ENCODE data around the gene FAM3C.

The FAM3C gene

DNA sequence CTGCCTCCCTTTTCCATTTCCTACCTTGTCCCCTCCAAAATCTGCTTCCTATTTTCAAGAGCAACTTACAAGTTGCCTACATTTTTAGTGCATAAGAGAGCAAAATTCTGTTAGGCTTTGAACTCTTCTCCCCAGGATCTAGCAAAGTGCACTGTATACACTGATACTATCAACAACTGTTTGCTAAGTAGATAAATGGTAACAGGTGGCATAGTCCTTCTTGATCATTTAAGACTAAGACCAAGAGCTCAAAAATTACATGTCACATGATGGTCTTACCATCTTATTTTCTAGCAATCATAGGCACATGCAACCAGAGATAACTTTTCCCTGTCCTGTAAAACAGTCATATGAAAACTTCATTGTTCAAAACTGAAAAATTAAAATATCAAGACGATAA lies 16.2 kb downstream of the FAM3C start:
- no peak for DNase-seq (ENCODE audit: low read depth)

DNA sequence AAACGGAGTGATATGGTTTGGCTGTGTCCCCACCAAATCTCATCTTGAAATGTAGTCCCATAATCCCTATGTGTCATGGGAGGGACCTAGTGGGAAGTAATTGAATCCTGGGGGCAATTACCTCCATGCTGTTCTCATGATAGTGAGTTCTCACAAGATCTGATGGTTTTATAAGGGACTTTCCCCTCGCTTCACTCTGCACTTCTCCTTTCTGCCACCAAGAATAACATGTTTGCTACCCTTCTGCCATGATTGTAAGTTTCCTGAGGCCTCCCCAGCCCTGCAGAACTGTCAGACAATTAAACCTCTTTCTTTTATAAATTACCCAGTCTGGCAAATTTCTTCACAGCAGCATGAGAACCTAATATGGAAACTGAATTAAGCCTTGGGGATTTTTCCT lies 19.1 kb downstream of the FAM3C start:
- DNase-seq (ENCODE audit: low read depth), result no peak

DNA sequence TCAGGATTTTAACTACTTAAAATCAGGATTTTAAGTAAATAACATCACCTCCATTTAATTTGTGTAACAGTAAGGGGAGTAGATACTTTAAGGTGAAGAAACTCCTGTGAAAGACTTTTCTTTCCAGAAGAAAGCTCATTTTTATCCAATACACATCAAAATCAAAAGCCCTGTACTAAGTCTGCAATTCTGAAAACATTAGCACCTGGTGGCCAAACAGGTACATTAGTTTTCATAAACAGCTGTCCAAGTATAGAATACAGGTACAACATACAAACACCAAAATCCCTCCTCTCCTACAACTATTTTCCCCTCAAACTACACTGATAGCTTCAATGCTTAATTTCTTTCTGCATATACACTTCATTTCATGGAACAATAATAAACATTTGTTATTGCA lies 22.9 kb downstream of the FAM3C start:
- DNase-seq (ENCODE audit: low read depth), result no peak

DNA sequence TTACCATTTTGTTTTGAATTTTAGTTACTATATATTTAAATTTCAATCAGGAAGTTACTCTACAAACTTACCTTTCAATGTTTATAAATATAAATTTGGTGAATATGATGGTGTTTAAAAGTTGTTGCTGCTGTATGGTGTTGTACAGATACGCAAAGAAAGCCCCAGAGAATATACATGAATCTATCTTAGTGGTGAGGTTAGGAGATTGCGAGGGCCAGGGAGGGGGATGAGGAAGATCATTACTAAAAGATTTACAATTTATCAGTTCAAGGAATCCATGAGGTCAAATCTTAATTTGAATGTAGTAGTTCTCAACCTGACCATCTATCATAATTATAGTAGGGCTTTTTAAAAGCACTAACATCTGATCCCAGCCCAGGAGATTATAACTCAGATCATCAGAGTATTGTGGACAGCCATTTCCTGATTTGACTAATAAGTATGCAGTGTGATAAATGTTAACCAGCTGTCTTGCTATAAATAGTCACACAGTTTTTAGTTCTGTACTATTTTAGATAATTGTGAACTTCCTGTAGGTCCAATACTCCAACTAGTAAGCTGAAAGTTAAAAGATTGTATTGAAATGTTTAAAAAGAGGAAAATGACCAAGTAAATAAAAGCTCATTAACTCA lies 23.6 kb downstream of the FAM3C start:
- no peak for DNase-seq (ENCODE audit: low read depth)

DNA sequence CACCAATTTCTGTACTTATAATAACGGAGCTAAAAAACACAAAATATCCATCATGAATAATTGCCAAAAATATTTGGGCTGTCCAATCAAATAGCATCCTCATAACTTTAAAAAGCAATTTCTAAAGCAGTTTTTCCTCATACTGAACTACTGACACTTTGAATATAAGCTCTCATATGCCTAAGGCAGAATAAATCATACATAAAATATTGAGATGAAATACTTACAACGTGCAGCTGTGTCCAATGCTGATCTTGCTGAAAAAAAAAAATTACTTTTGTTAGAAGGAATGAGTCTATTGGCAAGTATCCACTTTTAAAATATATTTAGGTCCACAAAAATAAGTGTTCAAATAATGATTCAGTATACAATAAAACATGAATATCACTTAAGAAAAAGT lies 24.2 kb downstream of the FAM3C start:
- DNase-seq (ENCODE audit: low read depth), result no peak

DNA sequence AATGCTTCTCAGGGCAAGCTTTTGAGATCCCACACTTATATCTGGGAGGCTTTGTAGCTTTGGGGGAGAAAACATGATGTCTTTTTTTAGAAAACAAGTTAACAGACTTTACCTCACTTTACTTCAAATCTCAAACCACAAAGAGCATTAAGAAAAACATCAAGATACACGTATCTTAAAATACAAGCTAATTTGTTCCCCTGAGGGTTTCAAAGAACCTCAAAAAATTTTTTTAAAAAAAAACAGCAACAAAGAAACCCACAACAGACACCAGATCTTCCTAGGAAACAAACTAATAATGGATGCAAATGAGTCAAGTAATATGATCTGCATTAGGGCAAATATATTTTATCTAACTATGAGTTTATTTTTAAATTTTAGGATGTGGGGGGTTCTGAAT lies 24.7 kb downstream of the FAM3C start:
- no peak for DNase-seq (ENCODE audit: low read depth)

DNA sequence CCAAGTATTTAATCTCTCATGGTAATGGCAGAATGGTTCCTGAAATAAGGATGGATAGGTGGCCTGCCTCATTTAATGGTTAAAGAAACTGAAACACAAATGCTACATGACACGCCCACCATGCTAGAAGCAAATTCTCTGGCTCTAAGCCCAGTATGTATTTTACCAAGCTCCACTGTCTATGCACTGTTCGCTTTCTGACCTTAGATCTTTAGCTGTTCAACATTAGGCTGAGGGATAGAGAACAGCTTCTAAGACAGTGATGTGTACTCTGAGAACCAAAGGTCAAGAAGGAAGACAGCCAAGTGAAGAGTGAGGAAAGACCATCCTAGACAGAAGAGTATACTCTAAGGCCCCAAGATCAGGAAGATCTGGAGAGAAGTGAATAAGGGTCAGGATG lies 26.6 kb downstream of the FAM3C start:
- DNase-seq (ENCODE audit: low read depth), result no peak

DNA sequence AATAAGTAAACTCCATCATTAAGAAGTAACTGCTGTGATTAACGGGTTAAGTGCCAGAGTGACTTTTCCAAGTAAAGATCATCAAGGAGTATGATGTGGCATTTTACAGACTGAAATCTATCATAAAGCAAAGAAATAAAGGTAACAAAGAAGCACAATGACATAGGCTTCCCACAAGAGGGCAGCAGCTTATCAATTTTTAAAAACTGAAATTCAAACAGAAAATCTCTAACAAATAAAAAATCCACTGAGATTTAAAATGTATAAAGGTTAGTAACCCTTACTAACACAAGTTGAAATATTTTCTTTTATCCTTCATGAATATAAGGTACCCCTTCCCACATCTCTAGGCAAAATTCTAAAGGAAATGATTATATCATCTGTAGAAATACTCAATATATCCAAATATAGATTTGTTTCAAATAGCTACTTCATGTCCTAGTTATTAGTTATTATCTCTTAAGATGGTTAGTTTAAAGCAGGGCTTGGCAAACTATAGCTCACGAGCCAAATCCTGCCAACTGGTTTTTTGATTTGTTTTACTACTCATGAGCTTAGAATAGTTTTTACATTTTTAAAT lies 29.2 kb downstream of the FAM3C start:
- no peak for DNase-seq (ENCODE audit: low read depth)

DNA sequence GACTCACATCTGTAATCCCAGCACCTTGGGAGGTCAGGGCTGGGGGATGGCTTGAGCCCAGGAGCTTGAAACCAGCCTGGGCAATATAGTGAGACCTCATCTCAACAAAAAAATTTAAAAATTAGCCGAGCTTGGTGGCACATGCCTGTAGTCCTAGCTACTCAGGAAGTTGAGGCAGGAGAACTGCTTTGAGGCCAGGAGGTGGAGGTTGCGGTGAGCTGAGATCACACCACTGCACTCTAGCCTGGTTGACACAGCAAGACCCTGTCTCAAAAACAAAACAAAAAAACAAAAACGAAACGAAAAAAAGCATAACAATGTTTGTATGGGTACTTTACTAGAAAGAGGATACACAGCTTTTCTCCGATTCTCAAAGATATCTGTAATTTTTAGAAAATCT lies 35.5 kb downstream of the FAM3C start:
- DNase-seq (ENCODE audit: low read depth), result no peak

DNA sequence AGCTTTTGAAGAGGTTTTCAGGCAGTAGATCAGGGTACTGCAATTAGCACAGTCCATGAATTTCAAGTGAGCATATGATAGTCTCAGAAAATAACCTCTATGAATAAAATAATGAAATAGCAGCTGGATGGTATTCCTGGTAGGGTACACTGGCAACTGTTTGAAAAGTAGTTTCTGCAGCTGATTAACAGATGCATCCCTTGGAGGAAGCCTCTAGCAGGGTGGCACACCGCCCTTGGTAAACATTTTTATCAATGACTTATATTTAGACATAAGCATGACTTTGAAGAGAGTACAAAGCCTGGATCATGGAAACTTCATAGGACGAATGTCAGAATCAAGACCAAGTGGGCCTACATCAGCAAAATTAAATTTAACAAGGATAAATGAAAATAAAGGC lies 40.5 kb downstream of the FAM3C start:
- DNase-seq (ENCODE audit: low read depth), result no peak

DNA sequence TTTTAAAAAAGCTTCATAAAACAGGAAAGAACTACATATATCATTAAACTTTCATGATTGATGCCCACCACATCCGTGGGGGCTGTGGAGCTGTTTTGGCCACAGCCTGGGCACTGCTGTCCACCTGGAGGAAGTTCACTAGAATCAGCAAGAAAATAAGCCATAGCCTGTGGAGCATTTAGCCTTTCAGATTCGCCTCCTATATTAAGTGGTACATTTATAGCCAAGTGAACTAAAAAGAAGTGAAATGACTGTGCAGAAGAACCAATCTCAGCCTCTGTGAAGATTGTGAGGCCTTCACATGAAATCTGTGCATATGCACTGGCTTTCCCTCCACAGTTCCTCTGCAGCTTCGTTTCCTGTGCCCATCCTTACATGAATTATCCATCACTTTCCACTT lies 43.8 kb downstream of the FAM3C start:
- DNase-seq (ENCODE audit: low read depth), result no peak

DNA sequence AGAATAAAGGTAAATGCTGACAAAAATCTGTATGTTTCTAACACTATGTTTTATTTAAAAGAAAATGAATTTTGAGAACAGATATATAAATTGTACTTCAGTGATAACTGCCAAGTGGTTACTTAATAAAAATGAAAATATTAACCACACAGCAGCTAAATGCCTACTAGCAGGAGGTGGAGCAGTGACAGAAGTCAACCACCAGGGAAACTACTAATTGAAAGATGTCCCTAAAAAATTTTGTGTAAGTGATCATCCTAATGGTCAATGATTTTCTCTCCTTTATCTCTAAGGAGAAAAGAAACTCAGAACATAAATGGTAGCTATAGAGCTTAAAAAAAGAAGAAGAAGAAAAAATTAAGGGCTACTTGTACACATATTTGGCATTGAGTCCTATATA lies 44.4 kb downstream of the FAM3C start:
- no peak for DNase-seq (ENCODE audit: low read depth)

DNA sequence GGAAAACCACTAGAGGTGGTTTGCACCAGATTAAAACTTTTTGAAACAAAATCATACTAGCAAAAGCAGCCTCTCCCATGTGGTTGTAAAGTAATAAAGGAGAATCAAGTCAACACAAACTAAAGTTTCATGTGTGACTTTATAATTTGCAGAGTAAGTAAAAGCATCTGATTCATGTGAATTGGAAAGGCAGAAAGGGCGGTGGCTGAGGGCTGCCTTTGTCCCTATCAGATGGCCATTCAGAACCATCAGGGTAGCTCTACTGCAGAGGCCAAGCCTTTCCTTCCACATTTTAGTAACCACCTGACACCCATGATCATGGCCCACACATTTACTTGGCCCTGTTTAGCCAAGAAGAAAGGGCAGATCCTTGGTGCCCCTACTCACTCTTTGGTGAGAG lies 51.6 kb downstream of the FAM3C start:
- no peak for DNase-seq (ENCODE audit: low read depth)

DNA sequence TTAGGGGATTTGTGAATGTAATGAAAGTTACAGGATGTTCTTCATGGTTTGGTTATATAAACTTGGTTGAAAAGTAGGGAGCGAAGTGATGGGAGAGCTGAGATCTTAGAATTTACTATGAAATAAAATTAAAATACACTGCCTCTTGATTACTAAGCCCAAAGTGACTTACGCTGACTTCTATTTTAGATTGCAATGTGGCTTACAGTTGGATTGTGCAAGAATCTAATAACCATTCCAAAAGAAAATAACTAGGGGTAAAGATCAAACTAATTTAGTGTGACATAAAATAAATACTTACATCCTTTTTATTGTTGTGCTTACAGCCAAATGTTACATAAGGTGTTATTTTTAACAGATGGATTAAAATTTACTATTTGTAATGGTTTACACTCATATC lies 52.0 kb downstream of the FAM3C start:
- no peak for DNase-seq (ENCODE audit: low read depth)

DNA sequence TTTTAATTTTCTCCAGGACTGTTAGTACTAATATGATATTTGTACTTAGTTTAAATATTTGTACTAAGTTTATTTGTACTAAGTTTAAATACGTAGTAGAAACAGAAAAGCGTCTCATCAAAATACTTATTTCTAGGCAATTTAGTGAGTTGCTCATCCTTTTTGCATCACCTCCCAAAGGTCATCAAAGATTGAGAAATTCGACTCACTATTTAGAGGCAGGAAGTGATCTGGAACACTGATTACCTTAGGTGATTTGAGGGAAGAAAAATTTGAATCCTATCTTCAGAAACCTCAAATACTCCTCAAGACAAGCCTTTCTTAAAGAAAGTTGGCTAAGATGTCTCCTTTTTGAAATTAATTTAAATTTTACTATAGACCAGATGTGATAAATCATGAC lies 52.8 kb downstream of the FAM3C start:
- DNase-seq (ENCODE audit: low read depth), result no peak

DNA sequence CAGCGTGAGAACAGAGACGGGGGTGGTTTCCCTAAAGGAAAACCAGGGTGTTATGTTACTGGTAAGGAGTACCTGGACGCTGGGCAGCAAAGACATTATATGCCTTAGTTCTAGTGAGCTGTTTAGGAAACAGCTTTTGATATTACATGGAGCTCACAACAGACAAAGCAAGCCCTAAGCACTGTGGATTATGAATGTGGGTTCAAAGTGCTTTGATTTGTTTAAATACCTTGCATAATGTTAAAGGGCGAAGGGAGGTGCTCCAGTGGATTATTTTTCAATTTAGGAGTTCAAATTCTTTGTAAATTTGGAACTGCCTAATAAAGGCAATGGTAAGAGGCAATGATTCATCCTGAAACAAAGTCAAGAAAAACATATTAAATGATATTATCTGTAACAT lies 53.5 kb downstream of the FAM3C start:
- no peak for DNase-seq (ENCODE audit: low read depth)

DNA sequence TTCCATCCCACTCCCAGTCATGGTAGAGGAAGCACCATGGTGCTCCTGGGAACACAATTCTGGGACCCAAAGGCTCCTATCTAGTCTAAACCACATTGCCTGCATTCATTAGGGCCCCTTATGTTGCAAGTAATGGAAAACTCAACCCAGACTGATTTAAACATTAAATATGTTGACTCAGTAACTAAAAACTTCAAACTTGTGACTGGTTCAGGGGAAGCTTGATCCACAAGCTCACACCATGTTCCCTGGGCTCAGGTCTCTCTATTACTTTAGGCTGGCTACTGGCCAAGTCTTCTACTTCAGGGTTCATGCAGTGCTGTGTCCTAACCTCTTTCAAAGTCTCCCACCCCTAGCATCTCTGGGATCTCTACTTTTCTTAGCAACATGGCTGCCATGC lies 54.2 kb downstream of the FAM3C start:
- DNase-seq (ENCODE audit: low read depth), result no peak

DNA sequence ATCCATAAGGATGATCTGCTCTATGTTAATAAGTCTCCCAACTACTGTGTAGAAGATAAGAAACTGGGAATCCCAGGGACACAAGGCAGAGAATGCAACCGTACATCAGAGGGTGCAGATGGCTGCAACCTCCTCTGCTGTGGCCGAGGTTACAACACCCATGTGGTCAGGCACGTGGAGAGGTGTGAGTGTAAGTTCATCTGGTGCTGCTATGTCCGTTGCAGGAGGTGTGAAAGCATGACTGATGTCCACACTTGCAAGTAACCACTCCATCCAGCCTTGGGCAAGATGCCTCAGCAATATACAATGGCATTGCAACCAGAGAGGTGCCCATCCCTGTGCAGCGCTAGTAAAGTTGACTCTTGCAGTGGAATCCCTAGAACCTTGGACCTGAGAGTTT lies 57.0 kb downstream of the FAM3C start:
- DNase-seq (ENCODE audit: low read depth), result no peak

DNA sequence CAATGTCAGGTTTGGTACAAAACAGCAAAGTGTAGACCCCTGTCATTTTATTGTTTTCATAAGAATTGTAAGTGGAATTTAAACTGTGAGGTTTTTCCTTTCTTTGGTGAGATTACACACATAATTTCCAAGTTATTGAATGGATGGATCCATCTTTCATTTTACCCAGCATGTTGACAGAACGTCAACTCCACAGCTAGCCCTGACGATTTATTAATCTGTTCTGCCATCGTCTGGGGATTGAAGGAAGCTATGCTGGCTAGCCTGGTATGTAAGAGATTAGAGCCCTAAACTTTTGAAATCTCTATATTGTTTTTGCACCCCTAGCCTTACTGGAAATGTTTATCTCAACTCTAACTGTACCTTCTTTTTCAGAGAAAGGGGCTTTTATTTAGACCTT lies 58.7 kb downstream of the FAM3C start:
- no peak for DNase-seq (ENCODE audit: low read depth)

DNA sequence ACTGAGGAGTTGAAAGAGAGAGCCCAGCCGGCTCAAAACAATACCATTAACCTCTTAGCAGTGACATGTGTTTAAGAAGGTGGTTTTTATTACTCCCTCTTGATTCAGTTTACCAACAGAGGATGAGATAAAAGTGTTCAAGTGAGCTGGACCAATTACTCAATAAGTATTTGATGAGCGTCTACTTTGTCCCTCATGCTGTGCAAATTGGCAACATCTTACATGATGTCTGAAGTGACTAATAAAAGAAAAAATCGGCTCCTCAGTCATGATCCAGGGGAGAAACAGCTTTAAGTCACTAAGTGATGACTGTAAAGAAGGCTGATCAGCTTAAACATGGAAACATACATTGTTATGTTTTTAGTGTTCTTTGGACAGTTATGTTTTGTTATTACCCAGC lies 59.5 kb downstream of the FAM3C start:
- DNase-seq (ENCODE audit: low read depth), result no peak

DNA sequence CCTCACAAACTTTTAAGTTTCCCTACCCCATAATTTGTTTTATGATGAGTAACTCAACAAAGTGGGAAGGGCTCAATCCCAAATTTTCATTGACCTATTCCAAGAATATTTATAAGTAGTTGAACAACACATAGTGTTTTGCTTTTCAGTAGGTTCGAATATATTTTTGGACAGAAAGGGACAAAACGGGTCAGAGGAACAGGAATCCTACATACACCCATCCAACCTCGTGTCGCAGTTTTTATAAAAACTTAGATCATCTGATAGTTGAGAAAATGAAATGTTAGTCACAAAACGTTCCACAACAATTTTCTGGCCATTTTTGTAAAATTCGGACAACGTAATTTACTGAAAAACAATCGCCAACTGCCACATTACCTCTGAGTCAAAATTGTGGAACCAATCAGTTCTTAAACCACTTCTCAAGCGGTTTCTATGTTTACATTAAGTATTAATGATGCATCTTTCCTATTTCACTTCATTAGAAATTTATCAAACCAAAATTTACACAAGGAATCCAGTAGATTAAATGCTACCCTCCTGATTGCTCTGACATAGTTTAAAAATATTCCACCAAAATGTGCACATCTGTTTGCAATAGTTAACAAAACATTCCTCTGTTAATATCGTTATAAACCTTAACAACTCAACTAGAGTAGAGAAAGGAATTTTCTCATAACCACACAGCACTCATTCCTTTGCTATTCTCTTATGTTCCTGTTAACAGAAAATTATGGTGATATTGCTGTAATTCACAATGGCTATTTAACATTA lies 61.0 kb downstream of the FAM3C start:
- no peak for DNase-seq (ENCODE audit: low read depth)

DNA sequence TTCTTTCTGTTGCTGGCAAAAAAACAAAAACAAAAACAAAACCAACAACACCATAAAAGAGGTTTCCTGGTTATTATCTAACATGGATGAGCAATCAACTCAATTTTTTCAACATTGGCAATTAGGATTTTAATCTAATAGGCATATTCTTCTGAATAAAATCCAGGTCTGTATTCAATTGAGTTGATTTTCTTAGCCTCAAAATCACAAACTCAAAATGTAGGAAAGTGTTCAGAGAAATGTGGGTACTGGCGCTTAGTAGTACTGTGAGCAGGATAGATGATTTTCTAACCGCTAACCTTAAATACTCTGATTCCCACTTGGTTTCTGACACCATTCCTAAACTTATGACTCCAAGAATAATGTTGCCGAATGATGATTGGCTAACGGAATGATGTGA lies 61.7 kb downstream of the FAM3C start:
- DNase-seq (ENCODE audit: low read depth), result no peak

DNA sequence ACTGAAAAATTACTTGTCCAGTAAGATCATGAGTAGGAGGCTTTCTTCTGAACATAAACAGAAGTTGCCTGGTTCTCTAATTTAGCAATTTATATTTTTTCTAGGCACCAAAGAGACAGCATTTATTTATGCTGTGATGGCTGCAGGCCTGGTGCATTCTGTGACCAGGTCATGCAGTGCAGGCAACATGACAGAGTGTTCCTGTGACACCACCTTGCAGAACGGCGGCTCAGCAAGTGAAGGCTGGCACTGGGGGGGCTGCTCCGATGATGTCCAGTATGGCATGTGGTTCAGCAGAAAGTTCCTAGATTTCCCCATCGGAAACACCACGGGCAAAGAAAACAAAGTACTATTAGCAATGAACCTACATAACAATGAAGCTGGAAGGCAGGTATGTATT lies 64.5 kb downstream of the FAM3C start:
- no peak for DNase-seq (ENCODE audit: low read depth)

DNA sequence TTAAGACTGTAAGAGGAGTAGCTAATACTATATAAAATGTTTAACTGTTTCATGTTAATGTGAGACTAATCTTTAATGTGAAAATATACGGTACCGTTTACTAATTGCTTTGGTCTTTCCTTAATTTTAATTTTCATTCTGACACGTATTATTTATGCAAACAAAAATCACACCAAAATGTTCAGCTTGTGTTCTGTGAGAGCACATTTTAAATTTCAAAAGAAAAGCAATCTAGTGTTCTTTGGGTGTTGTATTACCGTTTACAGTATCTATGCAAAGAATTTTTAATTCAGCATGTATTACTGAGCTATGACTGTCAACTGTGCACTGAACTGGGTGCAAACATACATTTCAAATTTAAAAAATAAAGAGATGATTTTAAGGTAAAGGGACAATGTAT lies 65.1 kb downstream of the FAM3C start:
- no peak for DNase-seq (ENCODE audit: low read depth)
